Fibroblast of villous mesenchyme (primary cell): Measurements from ENCODE around the gene MAD1L1. TPM values are rescaled to one million over a fixed set of nuclear protein-coding genes. Genes with fewer than 3 reads are reported as not detected.

Experiments used
- DNase-seq: peaks from one replicate; pipeline ENCODE4 v3.0.0-alpha.2; 2010; ENCODE audit warnings: low read depth
- H3K4me3 ChIP-seq: 2 replicates; pipeline ENCODE4 v1.5.1; 2011; ENCODE audit warnings: low read depth, mild to moderate bottlenecking, low read length
- CTCF ChIP-seq: IDR thresholded peaks from 2 replicates; pipeline ENCODE4 v1.5.1; 2012; ENCODE audit warnings: low read depth, mild to moderate bottlenecking, low read length; ENCODE audit not compliant: insufficient read depth
- total RNA-seq: library from RNA; depleted of rRNA; stranded (reverse); fragments of >200 nt; gene quantifications from 2 replicates; pipeline ENCODE4 v1.2.3, GENCODE V29; 2012

Gene MAD1L1
- total RNA-seq, 1 donor = 43.6 TPM

- no peak for DNase-seq
- H3K4me3 ChIP-seq = no peak overlapping the region
- no peak for TF ChIP-seq CTCF
Measured at GRCh38 chr7:2213551-2214215, 19.1 kb downstream of the MAD1L1 start.

GRCh38 chr7:2212906-2213305 lies 19.8 kb downstream of the MAD1L1 start:
- TF ChIP-seq CTCF = no peak
- no peak overlapping the region for H3K4me3 ChIP-seq
- DNase-seq = no peak

GRCh38 chr7:2211926-2212325 lies 20.8 kb downstream of the MAD1L1 start:
- no peak overlapping the region for H3K4me3 ChIP-seq
- no peak for TF ChIP-seq CTCF
- no peak for DNase-seq

- TF ChIP-seq CTCF = no peak
- no peak overlapping the region for H3K4me3 ChIP-seq
- DNase-seq = no peak
Measured at GRCh38 chr7:2211259-2211880, 21.4 kb downstream of the MAD1L1 start.

- no peak overlapping the region for H3K4me3 ChIP-seq
- no peak for TF ChIP-seq CTCF
- DNase-seq = no peak
Measured at GRCh38 chr7:2210551-2211258, 22.0 kb downstream of the MAD1L1 start.

- H3K4me3 ChIP-seq = no peak overlapping the region
- TF ChIP-seq CTCF = no peak
- no peak for DNase-seq
Measured at GRCh38 chr7:2209961-2210323, 22.8 kb downstream of the MAD1L1 start.
